ENCODE results near the gene TBRG1. TPM values are rescaled to one million over a fixed set of nuclear protein-coding genes. Genes with fewer than 3 reads are reported as not detected.

Gene TBRG1
- total and polyA plus RNA-seq, 2 experiments from 2014 or later, result 24.8 to 56.6 TPM

GRCh38 chr11:124633355-124633754 is 10.7 kb downstream of the TBRG1 start:
- Histone ChIP-seq H3K79me2 (replicated peaks; ENCODE audit: insufficient read depth) (no peaks in the 10 kb centered on the region), H3K4me2 (no peak overlapping the region), H3F3A (replicated peaks; ENCODE audit: low read depth) (no peaks in the 10 kb centered on the region), H4K20me1 (replicated peaks; ENCODE audit: insufficient read depth) (peaks cover 6% of the 10 kb centered on the region; the same call in 1 of the 2 replicates), H3K27ac (ENCODE audit: low read depth) (no peak overlapping the region), H2AFZ (no peak overlapping the region), H3K36me3 (ENCODE audit: insufficient read depth) (peaks cover 36% of the 10 kb centered on the region), H3K9me2 (ENCODE audit: insufficient read depth) (no peaks in the 10 kb centered on the region), H3K27me3 (ENCODE audit: insufficient read depth) (no peaks in the 10 kb centered on the region), H3K4me1 (ENCODE audit: insufficient read depth) (no peaks in the 10 kb centered on the region), H3K4me3 (no peak overlapping the region)
- DNase-seq (ENCODE audit: low spot score) (no peak), ATAC-seq (no peak)
- no peaks in the 10 kb centered on the region for H3K27me3 Mint-ChIP-seq (ENCODE audit: insufficient read depth, low read depth, poor library complexity)
- H3K4me3 Mint-ChIP-seq, result no peak overlapping the region
- H3K4me1 Mint-ChIP-seq, result peaks cover 2% of the 10 kb centered on the region; the same call in 2 of the 3 replicates
- peaks cover 56% of the 10 kb centered on the region for H3K36me3 Mint-ChIP-seq (ENCODE audit: low read depth)
- H3K27ac Mint-ChIP-seq, result no peak overlapping the region
- no peaks in the 10 kb centered on the region for H3K9me3 Mint-ChIP-seq
- no peak for TF ChIP-seq ZNF114 (CRISPR knock-in tag; IDR thresholded peaks at IDR 0.05)
- no peak for TF ChIP-seq POLR2AphosphoS5 (IDR thresholded peaks at IDR 0.05; ENCODE audit: low read depth)
- TF ChIP-seq ZNF462 (CRISPR knock-in tag; IDR thresholded peaks at IDR 0.05), result no peak
- TF ChIP-seq, protein P1, sequence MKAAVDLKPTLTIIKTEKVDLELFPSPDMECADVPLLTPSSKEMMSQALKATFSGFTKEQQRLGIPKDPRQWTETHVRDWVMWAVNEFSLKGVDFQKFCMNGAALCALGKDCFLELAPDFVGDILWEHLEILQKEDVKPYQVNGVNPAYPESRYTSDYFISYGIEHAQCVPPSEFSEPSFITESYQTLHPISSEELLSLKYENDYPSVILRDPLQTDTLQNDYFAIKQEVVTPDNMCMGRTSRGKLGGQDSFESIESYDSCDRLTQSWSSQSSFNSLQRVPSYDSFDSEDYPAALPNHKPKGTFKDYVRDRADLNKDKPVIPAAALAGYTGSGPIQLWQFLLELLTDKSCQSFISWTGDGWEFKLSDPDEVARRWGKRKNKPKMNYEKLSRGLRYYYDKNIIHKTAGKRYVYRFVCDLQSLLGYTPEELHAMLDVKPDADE (IDR thresholded peaks at IDR 0.05), result no peak
- no peak for TF ChIP-seq EZH2 (IDR thresholded peaks at IDR 0.05; ENCODE audit: low read depth, unreplicated experiment)
- TF ChIP-seq CTCF (conservative IDR thresholded peaks at IDR 0.05; ENCODE audit: low read depth in 2 of 2), result peak in 1 of 2 experiments; percentile 35; a peak in 2 of 4 replicates

All from GM23338 (cell line).